Measurements from ENCODE around the gene PLEKHG3.

DNA sequence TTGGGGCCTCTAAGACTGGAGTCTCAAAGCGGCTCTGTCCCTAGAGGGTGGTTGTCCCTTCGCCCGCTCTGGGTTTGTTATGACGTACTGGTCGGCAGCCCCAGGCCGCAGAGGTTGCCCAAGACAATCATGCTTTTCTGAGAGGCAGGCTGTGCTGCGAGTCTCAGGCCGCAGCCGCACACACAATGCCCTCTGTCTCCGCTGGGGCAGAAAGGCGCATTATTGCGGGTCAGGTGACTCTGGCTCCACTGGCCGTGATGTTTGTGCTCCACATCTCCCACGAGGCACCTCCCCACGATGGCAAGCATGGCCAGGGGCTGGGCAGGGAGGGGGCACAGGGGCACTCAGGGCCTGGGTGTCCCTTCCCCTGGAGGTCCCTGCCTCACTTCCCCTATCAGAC is 21.0 kb upstream of the PLEKHG3 start:
- TF ChIP-seq, protein P1, sequence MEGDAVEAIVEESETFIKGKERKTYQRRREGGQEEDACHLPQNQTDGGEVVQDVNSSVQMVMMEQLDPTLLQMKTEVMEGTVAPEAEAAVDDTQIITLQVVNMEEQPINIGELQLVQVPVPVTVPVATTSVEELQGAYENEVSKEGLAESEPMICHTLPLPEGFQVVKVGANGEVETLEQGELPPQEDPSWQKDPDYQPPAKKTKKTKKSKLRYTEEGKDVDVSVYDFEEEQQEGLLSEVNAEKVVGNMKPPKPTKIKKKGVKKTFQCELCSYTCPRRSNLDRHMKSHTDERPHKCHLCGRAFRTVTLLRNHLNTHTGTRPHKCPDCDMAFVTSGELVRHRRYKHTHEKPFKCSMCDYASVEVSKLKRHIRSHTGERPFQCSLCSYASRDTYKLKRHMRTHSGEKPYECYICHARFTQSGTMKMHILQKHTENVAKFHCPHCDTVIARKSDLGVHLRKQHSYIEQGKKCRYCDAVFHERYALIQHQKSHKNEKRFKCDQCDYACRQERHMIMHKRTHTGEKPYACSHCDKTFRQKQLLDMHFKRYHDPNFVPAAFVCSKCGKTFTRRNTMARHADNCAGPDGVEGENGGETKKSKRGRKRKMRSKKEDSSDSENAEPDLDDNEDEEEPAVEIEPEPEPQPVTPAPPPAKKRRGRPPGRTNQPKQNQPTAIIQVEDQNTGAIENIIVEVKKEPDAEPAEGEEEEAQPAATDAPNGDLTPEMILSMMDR (IDR thresholded peaks at IDR 0.05), result no peak
- TF ChIP-seq POLR2AphosphoS5 (IDR thresholded peaks at IDR 0.05; ENCODE audit: low read depth, low read length), result no peak
- TF ChIP-seq SIN3A (IDR thresholded peaks at IDR 0.05; ENCODE audit: borderline replicate concordance, insufficient read depth, low read depth, low read length), result no peak
- TF ChIP-seq, protein P2, sequence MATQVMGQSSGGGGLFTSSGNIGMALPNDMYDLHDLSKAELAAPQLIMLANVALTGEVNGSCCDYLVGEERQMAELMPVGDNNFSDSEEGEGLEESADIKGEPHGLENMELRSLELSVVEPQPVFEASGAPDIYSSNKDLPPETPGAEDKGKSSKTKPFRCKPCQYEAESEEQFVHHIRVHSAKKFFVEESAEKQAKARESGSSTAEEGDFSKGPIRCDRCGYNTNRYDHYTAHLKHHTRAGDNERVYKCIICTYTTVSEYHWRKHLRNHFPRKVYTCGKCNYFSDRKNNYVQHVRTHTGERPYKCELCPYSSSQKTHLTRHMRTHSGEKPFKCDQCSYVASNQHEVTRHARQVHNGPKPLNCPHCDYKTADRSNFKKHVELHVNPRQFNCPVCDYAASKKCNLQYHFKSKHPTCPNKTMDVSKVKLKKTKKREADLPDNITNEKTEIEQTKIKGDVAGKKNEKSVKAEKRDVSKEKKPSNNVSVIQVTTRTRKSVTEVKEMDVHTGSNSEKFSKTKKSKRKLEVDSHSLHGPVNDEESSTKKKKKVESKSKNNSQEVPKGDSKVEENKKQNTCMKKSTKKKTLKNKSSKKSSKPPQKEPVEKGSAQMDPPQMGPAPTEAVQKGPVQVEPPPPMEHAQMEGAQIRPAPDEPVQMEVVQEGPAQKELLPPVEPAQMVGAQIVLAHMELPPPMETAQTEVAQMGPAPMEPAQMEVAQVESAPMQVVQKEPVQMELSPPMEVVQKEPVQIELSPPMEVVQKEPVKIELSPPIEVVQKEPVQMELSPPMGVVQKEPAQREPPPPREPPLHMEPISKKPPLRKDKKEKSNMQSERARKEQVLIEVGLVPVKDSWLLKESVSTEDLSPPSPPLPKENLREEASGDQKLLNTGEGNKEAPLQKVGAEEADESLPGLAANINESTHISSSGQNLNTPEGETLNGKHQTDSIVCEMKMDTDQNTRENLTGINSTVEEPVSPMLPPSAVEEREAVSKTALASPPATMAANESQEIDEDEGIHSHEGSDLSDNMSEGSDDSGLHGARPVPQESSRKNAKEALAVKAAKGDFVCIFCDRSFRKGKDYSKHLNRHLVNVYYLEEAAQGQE (IDR thresholded peaks at IDR 0.05; ENCODE audit: insufficient read depth in 1 of 2, low read depth in 2 of 2, low read length in 1 of 2), result no peak
